GM10248 (cell line): ENCODE measurements around the gene CDKN3.

Source experiments
- CTCF ChIA-PET: fragments of 300-600 bp; sonication (Branson Sonifier 250); formaldehyde crosslinking; extraction: SDS; loops from one replicate; lab custom pipeline; 2021; ENCODE audit warnings: antibody characterized with exemption; lab: Yijun Ruan, JAX
- POLR2A ChIA-PET: fragments of 350-650 bp; sonication (Branson Sonifier 250); formaldehyde crosslinking; extraction: SDS; loops from one replicate; lab custom pipeline; 2020; ENCODE audit warnings: antibody characterized with exemption; lab: Yijun Ruan, JAX
- DNase-seq: peaks from one replicate; pipeline ENCODE4 v3.0.0; 2012; ENCODE audit errors: extremely low spot score
- CTCF ChIP-seq: IDR thresholded peaks from 2 replicates; pipeline ENCODE4 v1.5.1; 2012; ENCODE audit warnings: mild to moderate bottlenecking, low read depth; ENCODE audit errors: extremely low read depth, missing control alignments, control extremely low read depth

The CDKN3 gene

DNA sequence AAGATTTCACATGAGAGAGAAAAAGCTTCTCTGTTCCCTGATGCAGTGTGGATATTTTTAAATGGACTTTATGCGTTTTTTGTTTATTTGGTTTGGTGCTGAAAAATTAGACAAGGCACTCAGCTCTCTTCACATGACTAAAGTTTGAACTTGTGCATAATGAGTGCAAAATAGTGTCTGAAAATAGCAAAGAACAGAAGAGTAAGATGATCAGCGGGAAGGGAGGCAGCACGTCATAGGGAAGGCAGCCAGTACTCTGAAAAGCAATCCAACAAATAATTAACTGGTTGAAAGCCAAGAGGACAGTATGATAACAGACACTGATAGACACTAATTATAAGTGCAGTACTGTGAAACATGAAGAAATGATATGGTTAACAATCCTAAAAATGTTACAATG is 46.6 kb upstream of the CDKN3 start:
- CTCF ChIA-PET: interaction anchor here (1.0 to 4.7 kb wide), 7 partner anchors 9 to 1055 kb away, joined by 3 to 42 read pairs (median 13); no protein-coding TSS in a partner anchor
- POLR2A ChIA-PET: no interaction called here
- no peak for TF ChIP-seq CTCF
- no peak for DNase-seq

- CTCF ChIA-PET: interaction anchor here (0.8 to 2.2 kb wide), 3 partner anchors 10 to 1058 kb away, joined by 3 to 6 read pairs (median 4); no protein-coding TSS in a partner anchor
- no peak for DNase-seq
- POLR2A ChIA-PET: no interaction called here
- TF ChIP-seq CTCF: no peak
Measured at GRCh38 chr14:54353266-54353665, 43.5 kb upstream of the CDKN3 start.

DNA sequence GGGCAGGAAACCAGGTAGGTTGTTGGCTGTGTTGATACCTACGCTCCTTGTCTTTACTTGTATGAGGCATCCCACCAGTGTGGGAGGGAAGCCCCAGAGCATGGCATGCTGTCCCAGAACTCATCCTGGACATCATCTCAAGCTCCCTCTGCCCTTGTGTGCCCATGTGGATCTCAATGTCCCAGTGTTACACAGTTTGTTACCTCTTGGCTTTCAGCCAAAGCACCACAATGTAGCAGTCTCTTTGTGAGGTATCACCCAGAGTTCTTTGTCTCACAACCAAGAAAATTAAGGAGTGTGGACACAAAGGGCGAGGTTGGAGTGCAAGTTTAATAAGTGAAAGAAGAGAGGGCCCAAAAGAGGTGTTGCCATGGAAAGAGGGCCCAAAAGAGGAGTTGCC is 43.1 kb upstream of the CDKN3 start:
- POLR2A ChIA-PET: no interaction called here
- CTCF ChIA-PET: interaction anchor here (0.8 to 2.2 kb wide), 3 partner anchors 10 to 1058 kb away, joined by 3 to 6 read pairs (median 4); no protein-coding TSS in a partner anchor
- TF ChIP-seq CTCF: no peak
- no peak for DNase-seq

DNA sequence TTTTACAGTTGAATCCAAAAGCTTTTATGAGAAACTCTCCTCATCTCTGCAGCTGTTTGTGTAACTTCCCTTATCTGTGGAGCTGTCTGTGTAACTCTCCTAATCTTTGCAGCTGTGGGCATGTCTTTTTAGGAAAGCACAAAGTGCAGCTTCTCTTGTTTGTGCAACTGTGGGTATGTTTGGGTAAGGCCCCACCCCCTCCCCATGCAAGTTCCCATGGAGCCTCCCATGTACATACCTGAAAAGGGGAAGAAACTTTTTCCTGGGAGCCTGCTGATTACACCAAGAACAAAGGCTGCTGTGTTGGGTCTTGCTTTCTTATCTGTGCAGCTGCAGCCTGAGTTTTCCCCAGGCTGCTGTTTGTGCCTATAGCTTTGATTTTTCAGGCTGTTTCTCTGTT is 42.7 kb upstream of the CDKN3 start:
- no peak for DNase-seq
- ChIA-PET POLR2A (interaction anchor here (0.5 kb wide), 1 partner anchor 407 kb away, joined by 6 read pairs; no protein-coding TSS in a partner anchor), CTCF (interaction anchor here (2.2 kb wide), 1 partner anchor 12 kb away, joined by 6 read pairs; no protein-coding TSS in a partner anchor)
- TF ChIP-seq CTCF: no peak

GRCh38 chr14:54354968-54355641 is 41.7 kb upstream of the CDKN3 start:
- no peak for DNase-seq
- ChIA-PET CTCF (no interaction called here), POLR2A (no interaction called here)
- no peak for TF ChIP-seq CTCF

DNA sequence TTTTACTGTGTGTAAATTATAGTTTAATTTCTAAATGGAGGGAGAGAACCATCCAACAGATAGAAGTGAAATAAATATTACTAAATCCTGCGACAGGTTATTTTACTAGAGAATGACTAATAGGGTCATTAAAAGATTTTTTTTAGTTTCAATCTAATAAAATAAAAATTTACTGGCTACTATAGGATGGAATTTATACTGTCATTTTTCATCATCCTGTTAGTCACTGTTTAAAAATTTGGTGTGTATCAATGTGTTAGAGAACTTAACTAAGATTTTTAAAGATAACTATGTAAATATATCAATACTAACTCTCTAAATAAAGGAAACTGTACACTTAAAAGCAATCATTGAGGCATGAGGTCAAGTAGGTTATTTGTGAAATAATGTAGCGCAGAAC is 41.1 kb upstream of the CDKN3 start:
- POLR2A ChIA-PET: no interaction called here
- CTCF ChIA-PET: interaction anchor here (1.0 to 1.8 kb wide), 2 partner anchors 8 to 27 kb away, joined by 4 to 12 read pairs; no protein-coding TSS in a partner anchor
- no peak for TF ChIP-seq CTCF
- no peak for DNase-seq
